ENCODE results near the gene GPLD1. TPM values are rescaled to one million over a fixed set of nuclear protein-coding genes. Genes with fewer than 3 reads are reported as not detected.

Gene GPLD1
- total RNA-seq, result 0.13 and 0.43 TPM in 2 replicates

GRCh38 chr6:24489470-24489869 lies at the start of gene GPLD1:
GPLD1 (minus strand) TSS chr6:24489578; CDS start chr6:24489511, 67 bp downstream.

GRCh38 chr6:24494821-24495795 lies 5.7 kb upstream of the GPLD1 start, which contains the start of gene ALDH5A1:
ALDH5A1 (plus strand) TSS chr6:24494969; CDS start chr6:24494997, 28 bp downstream.

DNA sequence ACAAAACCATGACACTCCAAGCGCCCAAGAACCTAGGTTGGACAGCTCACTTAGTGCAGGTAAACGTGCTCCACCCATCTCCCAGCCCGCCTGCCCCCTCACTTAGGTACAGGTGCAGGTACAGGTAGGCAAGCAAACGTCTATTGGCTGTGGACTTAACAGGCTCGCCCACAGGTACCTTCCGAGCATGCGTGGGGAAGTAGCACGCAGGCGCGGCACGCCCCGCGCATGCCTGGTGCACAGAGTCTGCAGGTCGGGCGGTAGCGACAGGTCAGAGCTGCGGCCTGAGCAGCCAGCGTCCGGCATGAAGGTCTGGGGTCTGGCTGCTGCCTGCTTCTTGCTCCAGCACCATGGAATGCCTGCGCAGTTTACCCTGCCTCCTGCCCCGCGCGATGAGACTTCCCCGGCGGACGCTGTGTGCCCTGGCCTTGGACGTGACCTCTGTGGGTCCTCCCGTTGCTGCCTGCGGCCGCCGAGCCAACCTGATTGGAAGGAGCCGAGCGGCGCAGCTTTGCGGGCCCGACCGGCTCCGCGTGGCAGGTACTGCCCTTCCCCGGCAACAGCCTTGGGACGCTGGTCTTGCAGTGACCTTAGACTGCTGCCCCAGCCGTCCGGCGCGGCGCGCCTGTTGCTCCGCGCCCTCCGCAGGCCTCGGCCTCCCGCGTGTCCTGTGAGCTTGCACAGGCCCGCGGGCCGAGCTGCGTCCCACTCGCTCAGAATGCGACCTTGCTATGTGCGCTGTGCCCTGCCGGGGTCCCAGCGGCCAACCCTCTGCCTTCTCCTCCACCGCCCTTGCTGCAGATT lies 86.5 kb downstream of the GPLD1 start, which contains the start of gene MRS2:
Gene MRS2, plus strand, starts transcription at position 240 of the 804 bp plus-strand sequence. Its CDS starts 111 bp downstream, at position 351.

Other genes starting within 250 kb of the GPLD1 start
- gene DCDC2, start 131.5 kb downstream of the GPLD1 start, total RNA-seq, result not detected in 2 replicates
- gene MRS2, start 86.6 kb downstream of the GPLD1 start, total RNA-seq, result 30.7 and 35.0 TPM in 2 replicates
- 0.40 and 0.72 TPM in 2 replicates for gene ALDH5A1, start 5.4 kb upstream of the GPLD1 start, total RNA-seq
- gene KIAA0319, start 156.6 kb upstream of the GPLD1 start, total RNA-seq, result under 0.01 TPM in 1 of 2 replicates, not detected in the other
- 37.6 and 39.1 TPM in 2 replicates for gene TDP2, start 177.3 kb upstream of the GPLD1 start, total RNA-seq
- 9.8 and 12.2 TPM in 2 replicates for gene ACOT13, start 177.5 kb upstream of the GPLD1 start, total RNA-seq
- 192 and 211 TPM in 2 replicates for gene C6orf62, start 229.6 kb upstream of the GPLD1 start, total RNA-seq

Data from thoracic aorta endothelial cell (primary cell).